ENCODE data around the gene TSPAN31.

TSPAN31 gene

GRCh38 chr12:57783466-57783801, 38.6 kb downstream of the TSPAN31 start:
- no peak for DNase-seq (ENCODE audit: low read depth in 2 of 2)

- no peak for DNase-seq (ENCODE audit: low read depth in 2 of 2)
Measured at GRCh38 chr12:57783861-57784260, 39.0 kb downstream of the TSPAN31 start.

DNA sequence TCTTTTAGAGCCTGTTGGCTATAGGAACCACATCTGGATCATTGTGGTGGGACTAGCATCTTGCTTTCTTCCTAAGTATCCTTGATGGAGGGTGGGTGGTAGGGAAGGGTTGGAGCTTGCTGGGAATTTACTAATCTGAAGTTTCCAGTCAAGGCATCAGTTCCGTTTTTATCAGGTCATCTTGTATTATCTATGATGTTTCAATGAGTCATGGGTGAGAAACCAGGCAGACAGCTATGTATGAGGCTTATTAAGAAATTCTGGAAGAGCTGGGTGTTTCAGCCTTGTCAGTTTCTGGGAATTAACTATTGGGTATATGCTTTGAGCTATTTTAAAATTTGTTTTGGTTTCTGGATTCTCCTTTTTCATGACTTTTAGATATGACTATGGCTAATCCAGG, 49.1 kb downstream of the TSPAN31 start:
- DNase-seq (ENCODE audit: low read depth in 2 of 2) = no peak

DNA sequence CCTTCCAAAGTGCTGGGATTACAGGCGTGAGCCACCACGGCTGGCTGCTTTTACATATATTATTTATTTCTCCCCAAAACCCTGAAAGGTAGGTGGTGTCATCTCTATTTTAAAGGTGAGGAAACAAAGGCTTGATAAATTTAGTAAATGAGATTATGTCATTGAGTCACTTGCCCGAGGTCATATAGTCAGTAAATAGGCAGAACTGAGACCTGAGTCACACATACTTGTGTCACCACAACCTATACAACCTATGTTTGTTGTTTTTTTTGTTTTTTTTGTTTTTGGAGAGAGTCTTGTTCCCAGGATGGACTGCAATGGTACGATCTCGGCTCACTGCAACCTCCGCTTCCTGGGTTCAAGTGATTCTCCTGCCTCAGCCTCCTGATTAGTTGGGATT, 50.5 kb downstream of the TSPAN31 start:
- DNase-seq (ENCODE audit: low read depth in 2 of 2) = no peak

DNA sequence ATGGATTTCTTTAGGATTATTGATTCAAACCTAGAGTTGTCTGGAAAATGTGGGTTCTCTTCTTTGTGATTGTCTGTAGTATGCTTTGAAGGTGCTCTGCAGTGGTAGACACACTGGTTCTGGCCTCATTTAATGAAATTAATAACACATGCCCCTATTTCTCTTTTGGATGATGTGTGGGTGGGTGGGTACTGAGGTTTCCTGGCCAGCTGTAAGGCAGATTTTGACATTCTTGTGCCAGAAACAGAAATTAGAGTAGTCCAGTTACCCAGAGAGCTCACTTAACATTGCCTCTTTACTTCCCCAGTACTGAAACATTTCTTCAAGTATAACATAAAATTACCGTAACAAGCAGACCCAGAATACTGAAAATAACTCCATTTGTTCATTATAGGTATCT, 52.2 kb downstream of the TSPAN31 start:
- DNase-seq (ENCODE audit: low read depth in 2 of 2) = no peak

DNA sequence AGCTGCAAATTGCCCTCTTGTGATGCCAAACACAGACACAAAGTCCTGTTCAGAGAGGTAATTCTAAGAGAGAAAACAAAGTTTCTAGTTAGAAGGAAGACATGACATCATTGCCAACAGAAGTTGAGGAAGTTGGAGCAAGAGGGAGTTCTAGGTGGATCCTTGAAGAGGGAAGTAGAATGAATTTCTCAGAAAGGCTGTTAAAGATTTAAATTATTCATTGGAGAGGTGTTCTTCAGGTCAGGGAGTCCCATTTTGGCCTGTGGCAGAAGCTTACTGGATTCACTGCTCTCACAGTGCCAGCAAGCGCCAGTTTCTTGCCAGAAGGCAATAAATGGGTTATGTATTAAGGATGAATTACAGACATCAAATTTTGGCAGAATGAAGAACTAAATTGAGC, 53.1 kb downstream of the TSPAN31 start:
- DNase-seq (ENCODE audit: low read depth in 2 of 2) = no peak

Data from stimulated activated CD4-positive, alpha-beta T cell treated with anti-CD3 and anti-CD28 coated beads, Interleukin-15, amount 100 ng/mL, for 48 hours (primary cell).